ENCODE data around the gene ZNF771. TPM values are rescaled to one million over a fixed set of nuclear protein-coding genes. Genes with fewer than 3 reads are reported as not detected.

Gene ZNF771
- total RNA-seq, 1 experiment from 2014 or later: 11.0 TPM

DNA sequence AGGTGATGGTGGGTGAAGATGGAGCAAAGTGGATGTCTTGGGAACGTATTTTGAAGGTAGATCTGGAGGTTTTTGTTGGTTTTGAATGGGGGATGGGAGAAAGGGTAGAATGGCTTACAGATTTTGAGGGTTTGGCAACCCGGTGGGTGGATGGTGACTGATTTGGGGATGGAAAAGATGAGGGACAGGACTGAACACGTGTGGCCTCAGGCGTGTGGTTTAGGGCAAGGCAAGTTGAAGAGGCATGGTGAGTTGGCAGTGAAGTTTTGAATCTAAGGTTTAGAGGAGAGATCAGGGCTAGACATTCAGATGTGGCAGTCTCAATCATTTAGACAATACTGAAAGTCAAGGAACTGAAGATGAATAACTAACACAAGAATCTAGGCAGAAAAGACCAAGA, 27.4 kb downstream of the ZNF771 start (continued):
- TF ChIP-seq SRF (IDR thresholded peaks at IDR 0.05; ENCODE audit: low read depth) (no peak), RAD21 (IDR thresholded peaks at IDR 0.05; ENCODE audit: low read depth) (no peak)

DNA sequence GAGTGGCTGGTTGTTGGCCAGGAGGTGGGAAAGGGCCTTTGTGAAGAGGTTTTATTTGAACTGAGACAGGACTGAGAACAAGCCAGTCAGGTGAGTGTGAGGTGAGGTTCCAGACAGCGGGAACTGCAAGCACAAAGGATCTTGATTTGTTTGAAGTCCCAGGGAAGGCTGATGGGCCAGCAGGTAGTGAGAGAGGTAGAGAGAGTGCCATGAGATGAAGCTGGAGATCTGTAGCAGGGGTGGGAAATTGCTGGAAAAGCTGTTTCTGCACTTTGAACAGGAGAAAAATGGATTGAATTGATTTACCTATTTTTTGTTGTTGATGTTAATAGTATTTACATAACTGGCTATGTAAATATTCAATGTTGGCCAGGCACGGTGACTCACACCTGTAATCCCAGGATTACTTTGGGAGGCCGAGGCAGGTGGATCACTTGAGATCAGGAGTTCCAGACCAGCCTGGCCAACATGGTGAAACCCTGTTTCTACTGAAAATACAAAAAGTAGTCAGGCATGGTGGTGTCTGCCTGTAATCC, 30.2 kb downstream of the ZNF771 start:
- CTCF ChIA-PET: interaction anchor here (1.3 kb wide), 1 partner anchor 28 kb away, joined by 3 read pairs; no protein-coding TSS in a partner anchor
- Histone ChIP-seq H3K79me2 (ENCODE audit: insufficient read depth, low read length) (no peaks in the 10 kb centered on the region), H3K4me3 (replicated peaks in 1 of 2; ENCODE audit: low read depth in 1 of 2, low read length in 2 of 2) (no peak overlapping the region), H3K36me3 (ENCODE audit: control insufficient read depth in 1 of 2, insufficient read depth in 2 of 2, low read length in 2 of 2) (no peaks in the 10 kb centered on the region), H3K4me2 (ENCODE audit: low read length) (no peak overlapping the region), H4K20me1 (ENCODE audit: insufficient read depth) (no peaks in the 10 kb centered on the region), H3K9me3 (ENCODE audit: control insufficient read depth in 1 of 2, insufficient read depth in 1 of 2, low read depth in 1 of 2, low read length in 2 of 2) (no peaks in the 10 kb centered on the region), H3K4me1 (ENCODE audit: control insufficient read depth in 1 of 2, insufficient read depth in 2 of 2, low read length in 2 of 2) (no peaks in the 10 kb centered on the region), H3K27ac (ENCODE audit: low read depth, low read length) (no peak overlapping the region), H3K9ac (ENCODE audit: low read length) (no peak overlapping the region), H3K9me2 (ENCODE audit: insufficient read depth) (no peaks in the 10 kb centered on the region), H2AFZ (ENCODE audit: low read depth, low read length, poor library complexity, severe bottlenecking) (no peak overlapping the region), H3K27me3 (ENCODE audit: insufficient read depth, low read length) (no peaks in the 10 kb centered on the region)
- intact Hi-C loops (cut with micrococcal nuclease): no loop called here
- POLR2A ChIA-PET: interaction anchor here (0.9 to 1.0 kb wide), 2 partner anchors 20 to 166 kb away, joined by 5 to 8 read pairs; no protein-coding TSS in a partner anchor
- RAD21 ChIA-PET (ENCODE audit: low non-redundant PET in 1 of 2, low total read pairs in 2 of 2, uncharacterized antibody in 2 of 2, unreplicated experiment in 2 of 2): no interaction called here
- TF ChIP-seq CTCF (IDR thresholded peaks at IDR 0.05 in 2 of 3, conservative IDR thresholded peaks at IDR 0.05 in 1 of 3; ENCODE audit: borderline replicate concordance in 1 of 3, insufficient read depth in 1 of 3, low read depth in 2 of 3, low read length in 2 of 3): no peak
- no peak for TF ChIP-seq RAD21 (IDR thresholded peaks at IDR 0.05; ENCODE audit: low read depth)
- TF ChIP-seq EZH2phosphoT487 (IDR thresholded peaks at IDR 0.05; ENCODE audit: borderline replicate concordance): no peak
- no peak for TF ChIP-seq EGR1 (IDR thresholded peaks at IDR 0.05; ENCODE audit: low read depth)
- BruUV-seq (replicated peaks): no TSS peak
- no peak for DNase-seq (ENCODE audit: low read depth, low spot score)
- ATAC-seq: no peak

DNA sequence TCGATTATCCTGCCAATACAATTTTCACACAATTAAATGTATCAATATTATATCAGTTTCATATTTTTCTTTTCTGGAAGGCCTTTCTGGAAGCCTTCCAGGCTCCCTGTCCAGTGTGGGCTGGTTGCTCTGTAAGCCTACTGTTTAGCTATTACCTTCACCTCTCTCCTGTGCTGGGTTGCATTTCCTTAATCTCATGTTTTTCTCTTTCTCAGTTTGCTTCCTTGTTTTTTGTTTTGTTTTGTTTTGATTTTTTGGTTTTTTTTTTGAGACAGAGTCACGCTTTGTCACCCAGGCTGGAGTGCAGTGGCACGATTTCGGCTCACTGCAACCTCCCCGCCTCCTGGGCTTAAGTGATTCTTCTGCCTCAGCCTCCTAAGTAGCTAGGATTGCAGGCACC, 31.4 kb downstream of the ZNF771 start:
- Histone ChIP-seq H3K9me2 (ENCODE audit: insufficient read depth) (no peaks in the 10 kb centered on the region), H3K4me3 (replicated peaks in 1 of 2; ENCODE audit: low read depth in 1 of 2, low read length in 2 of 2) (no peak overlapping the region), H3K4me2 (ENCODE audit: low read length) (no peak overlapping the region), H3K27me3 (ENCODE audit: insufficient read depth, low read length) (no peaks in the 10 kb centered on the region), H3K79me2 (ENCODE audit: insufficient read depth, low read length) (no peaks in the 10 kb centered on the region), H3K9ac (ENCODE audit: low read length) (no peak overlapping the region), H3K36me3 (ENCODE audit: control insufficient read depth in 1 of 2, insufficient read depth in 2 of 2, low read length in 2 of 2) (peaks cover 0 to 2% of the 10 kb centered on the region in 2 experiments; a peak in 2 of 4 replicates), H4K20me1 (ENCODE audit: insufficient read depth) (no peaks in the 10 kb centered on the region), H2AFZ (ENCODE audit: low read depth, low read length, poor library complexity, severe bottlenecking) (no peak overlapping the region), H3K4me1 (ENCODE audit: control insufficient read depth in 1 of 2, insufficient read depth in 2 of 2, low read length in 2 of 2) (no peaks in the 10 kb centered on the region), H3K9me3 (ENCODE audit: control insufficient read depth in 1 of 2, insufficient read depth in 1 of 2, low read depth in 1 of 2, low read length in 2 of 2) (no peaks in the 10 kb centered on the region), H3K27ac (ENCODE audit: low read depth, low read length) (no peak overlapping the region)
- RAD21 ChIA-PET (ENCODE audit: low non-redundant PET in 1 of 2, low total read pairs in 2 of 2, uncharacterized antibody in 2 of 2, unreplicated experiment in 2 of 2): no interaction called here
- ATAC-seq (no peak), DNase-seq (ENCODE audit: low read depth, low spot score) (no peak)
- POLR2A ChIA-PET: no interaction called here
- TF ChIP-seq FOSL1 (IDR thresholded peaks at IDR 0.05; ENCODE audit: low read depth) (no peak), JUND (IDR thresholded peaks at IDR 0.05) (no peak), EZH2 (IDR thresholded peaks at IDR 0.05) (no peak), CTCF (IDR thresholded peaks at IDR 0.05 in 2 of 3, conservative IDR thresholded peaks at IDR 0.05 in 1 of 3; ENCODE audit: borderline replicate concordance in 1 of 3, insufficient read depth in 1 of 3, low read depth in 2 of 3, low read length in 2 of 3) (no peak), ELF1 (IDR thresholded peaks at IDR 0.05; ENCODE audit: borderline replicate concordance, low read depth) (no peak), ZFX (IDR thresholded peaks at IDR 0.05) (no peak), ATF3 (IDR thresholded peaks at IDR 0.05) (no peak), ZNF274 (IDR thresholded peaks at IDR 0.05; ENCODE audit: low read depth, low read length) (no peak)
- intact Hi-C loops (cut with micrococcal nuclease): no loop called here
- BruUV-seq (replicated peaks): no TSS peak
- CTCF ChIA-PET: interaction anchor here (0.6 to 1.6 kb wide), 2 partner anchors 9 to 11 kb away, joined by 3 to 6 read pairs; partner anchors contain the start of gene DCTPP1
